Adrenal gland (tissue), 5 donors: ENCODE results near the gene AP1S2.

Source experiments
- CTCF ChIP-seq, 6 experiments: fragments of 450-650 bp in 4 of 6; fragments of 200-600 bp in 2 of 6; sonication (generic) in 1 of 6; IDR thresholded peaks; 1 replicate in 5 of 6; 2 replicates in 1 of 6; pipeline versions ENCODE4 v1.5.1 to v1.8.0; 2016 to 2021; ENCODE audit warnings: antibody characterized with exemption in 6 of 6, mild to moderate bottlenecking in 2 of 6, moderate library complexity in 1 of 6
- POLR2A ChIP-seq, 2 donors: fragments of 450-650 bp; IDR thresholded peaks; one replicate each; pipeline ENCODE4 v1.6.1; 2017; ENCODE audit warnings: antibody characterized with exemption in 2 of 2, mild to moderate bottlenecking in 2 of 2, moderate library complexity in 1 of 2
- donor health status: DM: no; HTN: no; CAD: no.

- TF ChIP-seq CTCF (IDR thresholded peaks at IDR 0.05), result no peak
- TF ChIP-seq POLR2A (IDR thresholded peaks at IDR 0.05), result no peak
Measured at GRCh38 chrX:15858051-15858450, 3.4 kb upstream of the AP1S2 start.
